Parathyroid adenoma (tissue), 2 donors: Measurements from ENCODE around the gene MZF1.
A peak's percentile ranks its signal among the peaks of the same experiment; 100 is the strongest.

Source experiments
- H2AFZ ChIP-seq: fragments of 300-600 bp; sonication (generic); one replicate; pipeline ENCODE4 v1.7.0; 2017; ENCODE audit warnings: antibody characterized with exemption, mild to moderate bottlenecking
- H3K27ac ChIP-seq: fragments of 300-600 bp; sonication (generic); one replicate; pipeline ENCODE4 v1.7.0; 2017
- H3K27me3 ChIP-seq: fragments of 300-600 bp; sonication (generic); one replicate; pipeline ENCODE4 v1.7.0; 2017; ENCODE audit warnings: low read length; ENCODE audit not compliant: control insufficient read depth, insufficient read depth
- H3K36me3 ChIP-seq: fragments of 300-600 bp; sonication (generic); one replicate; pipeline ENCODE4 v1.7.0; 2017; ENCODE audit warnings: low read length; ENCODE audit not compliant: control insufficient read depth, insufficient read depth
- H3K4me1 ChIP-seq: fragments of 300-600 bp; sonication (generic); one replicate; pipeline ENCODE4 v1.7.0; 2017; ENCODE audit warnings: control low read depth
- H3K4me2 ChIP-seq: fragments of 300-600 bp; sonication (generic); one replicate; pipeline ENCODE4 v1.7.0; 2017; ENCODE audit warnings: low read length
- H3K4me3 ChIP-seq: fragments of 300-600 bp; sonication (generic); one replicate; pipeline ENCODE4 v1.7.0; 2017; ENCODE audit warnings: low read depth, low read length
- H3K79me2 ChIP-seq: fragments of 300-600 bp; sonication (generic); one replicate; pipeline ENCODE4 v1.7.0; 2017; ENCODE audit warnings: control low read depth
- H3K9ac ChIP-seq: fragments of 300-600 bp; sonication (generic); one replicate; pipeline ENCODE4 v1.7.0; 2017; ENCODE audit warnings: mild to moderate bottlenecking
- H3K9me3 ChIP-seq: fragments of 300-600 bp; sonication (generic); one replicate; pipeline ENCODE4 v1.7.0; 2017; ENCODE audit warnings: low read length; ENCODE audit not compliant: control insufficient read depth
- TF ChIP-seq, protein P1 (sequence below): fragments of 300-600 bp; sonication (generic); IDR thresholded peaks from one replicate; pipeline ENCODE4 v1.7.0; 2017; ENCODE audit warnings: antibody characterized with exemption, mild to moderate bottlenecking
- donor health status: primary hyperparathyroidism.

MZF1 gene

GRCh38 chr19:58563034-58563573 is 10.0 kb downstream of the MZF1 start:
- H3K36me3 ChIP-seq, result no peaks in the 10 kb centered on the region
- peak overlapping the region; percentile 59 for H3K4me2 ChIP-seq
- H3K27me3 ChIP-seq, result no peaks in the 10 kb centered on the region
- no peaks in the 10 kb centered on the region for H3K9me3 ChIP-seq
- peak overlapping the region; percentile 71 for H3K27ac ChIP-seq
- H3K9ac ChIP-seq, result no peak overlapping the region
- H2AFZ ChIP-seq, result peak overlapping the region; percentile 65
- peak overlapping the region; percentile 47 for H3K4me3 ChIP-seq
- peaks cover 24% of the 10 kb centered on the region for H3K4me1 ChIP-seq
- TF ChIP-seq, protein P1, sequence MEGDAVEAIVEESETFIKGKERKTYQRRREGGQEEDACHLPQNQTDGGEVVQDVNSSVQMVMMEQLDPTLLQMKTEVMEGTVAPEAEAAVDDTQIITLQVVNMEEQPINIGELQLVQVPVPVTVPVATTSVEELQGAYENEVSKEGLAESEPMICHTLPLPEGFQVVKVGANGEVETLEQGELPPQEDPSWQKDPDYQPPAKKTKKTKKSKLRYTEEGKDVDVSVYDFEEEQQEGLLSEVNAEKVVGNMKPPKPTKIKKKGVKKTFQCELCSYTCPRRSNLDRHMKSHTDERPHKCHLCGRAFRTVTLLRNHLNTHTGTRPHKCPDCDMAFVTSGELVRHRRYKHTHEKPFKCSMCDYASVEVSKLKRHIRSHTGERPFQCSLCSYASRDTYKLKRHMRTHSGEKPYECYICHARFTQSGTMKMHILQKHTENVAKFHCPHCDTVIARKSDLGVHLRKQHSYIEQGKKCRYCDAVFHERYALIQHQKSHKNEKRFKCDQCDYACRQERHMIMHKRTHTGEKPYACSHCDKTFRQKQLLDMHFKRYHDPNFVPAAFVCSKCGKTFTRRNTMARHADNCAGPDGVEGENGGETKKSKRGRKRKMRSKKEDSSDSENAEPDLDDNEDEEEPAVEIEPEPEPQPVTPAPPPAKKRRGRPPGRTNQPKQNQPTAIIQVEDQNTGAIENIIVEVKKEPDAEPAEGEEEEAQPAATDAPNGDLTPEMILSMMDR, result no peak
- H3K79me2 ChIP-seq, result no peaks in the 10 kb centered on the region

DNA sequence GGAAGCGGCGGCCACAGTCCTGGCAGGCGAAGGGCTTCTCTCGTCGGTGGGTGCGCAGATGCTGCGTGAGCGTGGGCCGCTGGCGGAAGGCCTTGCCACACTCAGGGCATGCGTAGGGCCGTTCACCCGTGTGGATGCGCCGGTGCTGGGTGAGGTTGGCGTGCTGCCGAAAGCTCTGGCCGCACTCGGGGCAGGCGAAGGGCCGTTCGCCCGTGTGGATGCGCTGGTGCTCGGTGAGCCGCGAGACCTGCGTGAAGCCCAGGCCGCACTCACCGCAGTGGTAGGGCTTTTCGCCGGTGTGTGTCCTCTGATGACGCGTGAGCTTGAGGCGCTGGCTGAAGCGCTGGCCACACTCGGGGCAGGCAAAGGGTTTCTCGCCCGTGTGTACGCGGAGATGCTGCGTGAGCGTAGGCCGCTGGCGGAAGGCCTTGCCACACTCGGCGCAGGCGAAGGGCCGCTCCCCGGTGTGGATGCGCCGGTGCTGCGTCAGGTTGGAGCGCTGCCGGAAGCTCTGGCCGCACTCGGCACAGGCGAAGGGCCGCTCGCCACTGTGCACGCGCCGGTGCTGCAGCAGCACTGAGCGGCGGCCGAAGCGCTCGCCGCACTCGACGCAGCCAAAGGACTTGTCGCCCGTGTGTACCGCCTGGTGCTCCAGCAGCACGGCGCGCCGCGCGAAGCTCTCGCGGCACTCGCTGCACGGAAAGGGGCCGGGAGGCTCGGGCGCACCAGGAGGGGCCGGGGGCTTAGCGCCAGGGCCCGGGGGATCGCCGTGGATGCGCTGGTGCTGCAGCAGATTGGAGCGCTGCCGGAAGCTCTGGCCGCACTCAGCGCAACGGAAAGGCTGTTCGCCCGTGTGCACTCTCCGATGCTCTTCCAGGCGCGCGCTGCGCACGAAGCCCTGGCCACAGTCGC is 10.8 kb downstream of the MZF1 start:
- TF ChIP-seq, protein P1, result no peak
- H3K4me3 ChIP-seq, result peak overlapping the region; percentile 47
- peaks cover 24% of the 10 kb centered on the region for H3K4me1 ChIP-seq
- H3K79me2 ChIP-seq, result peaks cover 6% of the 10 kb centered on the region
- no peak overlapping the region for H3K9ac ChIP-seq
- H3K9me3 ChIP-seq, result no peaks in the 10 kb centered on the region
- H3K36me3 ChIP-seq, result no peaks in the 10 kb centered on the region
- peak overlapping the region; percentile 65 for H2AFZ ChIP-seq
- H3K27ac ChIP-seq, result peak overlapping the region; percentile 71
- H3K27me3 ChIP-seq, result no peaks in the 10 kb centered on the region
- H3K4me2 ChIP-seq, result peak overlapping the region; percentile 59

GRCh38 chr19:58561373-58562121 is 11.6 kb downstream of the MZF1 start:
- Histone ChIP-seq H3K27me3 (no peaks in the 10 kb centered on the region), H3K36me3 (no peaks in the 10 kb centered on the region), H2AFZ (peak overlapping the region; percentile 65), H3K4me3 (peak overlapping the region; percentile 47), H3K27ac (peak overlapping the region; percentile 71), H3K9me3 (no peaks in the 10 kb centered on the region), H3K79me2 (peaks cover 15% of the 10 kb centered on the region), H3K9ac (no peak overlapping the region), H3K4me1 (peaks cover 30% of the 10 kb centered on the region), H3K4me2 (peak overlapping the region; percentile 59)
- TF ChIP-seq, protein P1, result no peak

- H3K36me3 ChIP-seq, result no peaks in the 10 kb centered on the region
- H3K4me3 ChIP-seq, result no peak overlapping the region
- H3K4me1 ChIP-seq, result peaks cover 35% of the 10 kb centered on the region
- H3K27ac ChIP-seq, result no peak overlapping the region
- H3K27me3 ChIP-seq, result no peaks in the 10 kb centered on the region
- no peak overlapping the region for H2AFZ ChIP-seq
- H3K9ac ChIP-seq, result no peak overlapping the region
- H3K4me2 ChIP-seq, result no peak overlapping the region
- TF ChIP-seq, protein P1, result no peak
- H3K9me3 ChIP-seq, result no peaks in the 10 kb centered on the region
- peaks cover 21% of the 10 kb centered on the region for H3K79me2 ChIP-seq
Observed at GRCh38 chr19:58560921-58561320, 12.2 kb downstream of the MZF1 start.
